PC-9 (cell line): ENCODE data around the gene HYDIN.
"Not testable (repeated sequence)": the region's sequence is repeated elsewhere in the genome, so short reads cannot be mapped to it uniquely, and the experiment has no call there.

Experiments
- CTCF ChIP-seq: fragments of 200-600 bp; sonication (generic); conservative IDR thresholded peaks from 2 replicates; pipeline ENCODE4 v1.6.1; 2017; ENCODE audit warnings: mixed run types, antibody characterized with exemption, mild to moderate bottlenecking, moderate library complexity
- EZH2 ChIP-seq: fragments of 200-600 bp; sonication (generic); IDR thresholded peaks from 2 replicates; pipeline ENCODE4 v1.8.0; 2017; ENCODE audit warnings: antibody characterized with exemption, low read depth

GRCh38 chr16:71015419-71015818, 215.1 kb downstream of the HYDIN start:
- TF ChIP-seq CTCF, EZH2: not testable (repeated sequence)
